Suprapubic skin (tissue), 4 donors: Measurements from ENCODE around the gene INHBA. TPM values are rescaled to one million over a fixed set of nuclear protein-coding genes. Genes with fewer than 3 reads are reported as not detected.

Experiments
- DNase-seq, 2 donors: peaks; one replicate each; pipeline ENCODE4 v3.0.0-alpha.2; 2019; ENCODE audit warnings: low spot score in 2 of 2
- H3K27ac ChIP-seq: fragments of 200-600 bp; sonication (generic); one replicate; pipeline ENCODE4 v1.5.1; 2019
- H3K27me3 ChIP-seq: fragments of 200-600 bp; sonication (generic); one replicate; pipeline ENCODE4 v1.5.1; 2019
- H3K36me3 ChIP-seq: fragments of 200-600 bp; sonication (generic); one replicate; pipeline ENCODE4 v1.5.1; 2019
- H3K4me1 ChIP-seq: fragments of 200-600 bp; sonication (generic); one replicate; pipeline ENCODE4 v1.5.1; 2019
- H3K4me3 ChIP-seq: fragments of 200-600 bp; sonication (generic); one replicate; pipeline ENCODE4 v1.5.1; 2019; ENCODE audit warnings: mild to moderate bottlenecking
- H3K9me3 ChIP-seq: fragments of 200-600 bp; sonication (generic); one replicate; pipeline ENCODE4 v1.5.1; 2019
- CTCF ChIP-seq, 2 donors: fragments of 200-600 bp in 1 of 2; fragments of 450-650 bp in 1 of 2; sonication (generic) in 1 of 2; IDR thresholded peaks; one replicate each; pipeline ENCODE4 v1.5.1; 2016 to 2019; ENCODE audit warnings: antibody characterized with exemption in 2 of 2, mild to moderate bottlenecking in 1 of 2, moderate library complexity in 1 of 2
- EP300 ChIP-seq: sonication (generic); formaldehyde crosslinking; IDR thresholded peaks from one replicate; pipeline ENCODE4 v1.6.1; 2017; ENCODE audit warnings: antibody characterized with exemption
- POLR2A ChIP-seq, 2 donors: fragments of 450-650 bp; IDR thresholded peaks; one replicate each; pipeline ENCODE4 v1.6.1; 2017; ENCODE audit warnings: antibody characterized with exemption in 2 of 2, mild to moderate bottlenecking in 2 of 2, moderate library complexity in 2 of 2
- POLR2AphosphoS5 ChIP-seq, 3 donors: sonication (generic); formaldehyde crosslinking; IDR thresholded peaks; one replicate each; pipeline ENCODE4 v1.6.1; 2017; ENCODE audit warnings: antibody characterized with exemption in 3 of 3
- WGBS: methylation state at CpG from one replicate; pipeline ENCODE4 v1.1.5; 2018; 5-methylcytosine and 5-hydroxymethylcytosine counted together
- total RNA-seq, 4 donors: library from RNA; depleted of rRNA; stranded (reverse); fragments of >200 nt; gene quantifications; one replicate each; pipeline ENCODE4 v1.1.0, GENCODE V29; 2016

The INHBA gene
- total RNA-seq, 4 donors from 2014 or later, result 0.87 to 3.7 (median 1.4) TPM

GRCh38 chr7:41652267-41652666, 50.6 kb downstream of the INHBA start:
- Histone ChIP-seq H3K9me3 (no peaks in the 10 kb centered on the region), H3K4me1 (no peaks in the 10 kb centered on the region), H3K27ac (no peak overlapping the region), H3K36me3 (no peaks in the 10 kb centered on the region), H3K4me3 (no peak overlapping the region), H3K27me3 (no peaks in the 10 kb centered on the region)
- 67% methylated on average over 1 of the region's 1 CpG for WGBS
- DNase-seq, result no peak
- no peak for TF ChIP-seq POLR2A (IDR thresholded peaks at IDR 0.05)
- TF ChIP-seq EP300, result no peak
- no peak for TF ChIP-seq POLR2AphosphoS5 (IDR thresholded peaks at IDR 0.05)
- TF ChIP-seq CTCF (IDR thresholded peaks at IDR 0.05), result no peak

GRCh38 chr7:41648501-41648900, 54.4 kb downstream of the INHBA start:
- H3K4me3 ChIP-seq, result no peak overlapping the region
- TF ChIP-seq CTCF (IDR thresholded peaks at IDR 0.05) (no peak), POLR2AphosphoS5 (IDR thresholded peaks at IDR 0.05) (no peak), POLR2A (IDR thresholded peaks at IDR 0.05) (no peak), EP300 (no peak)
- no peaks in the 10 kb centered on the region for H3K36me3 ChIP-seq
- no peaks in the 10 kb centered on the region for H3K4me1 ChIP-seq
- no peaks in the 10 kb centered on the region for H3K27me3 ChIP-seq
- no peak for DNase-seq
- H3K27ac ChIP-seq, result no peak overlapping the region
- no peaks in the 10 kb centered on the region for H3K9me3 ChIP-seq
- 24% methylated on average over 1 of the region's 1 CpG for WGBS

GRCh38 chr7:41643616-41644015, 59.3 kb downstream of the INHBA start:
- H3K4me1 ChIP-seq, result no peaks in the 10 kb centered on the region
- 47% methylated on average over 1 of the region's 1 CpG for WGBS

GRCh38 chr7:41641665-41642014, 61.2 kb downstream of the INHBA start:
- no peak for DNase-seq
- 92% methylated on average over 2 of the region's 2 CpGs for WGBS
- H3K27ac ChIP-seq, result no peak overlapping the region
- H3K4me1 ChIP-seq, result no peaks in the 10 kb centered on the region
- TF ChIP-seq EP300, result no peak
- no peak for TF ChIP-seq POLR2AphosphoS5 (IDR thresholded peaks at IDR 0.05)
- no peak for TF ChIP-seq CTCF (IDR thresholded peaks at IDR 0.05)
- TF ChIP-seq POLR2A (IDR thresholded peaks at IDR 0.05), result no peak
- no peak overlapping the region for H3K4me3 ChIP-seq
- H3K36me3 ChIP-seq, result no peaks in the 10 kb centered on the region
- H3K27me3 ChIP-seq, result no peaks in the 10 kb centered on the region
- no peaks in the 10 kb centered on the region for H3K9me3 ChIP-seq

More at GRCh38 chr7:41643616-41644015, 59.3 kb downstream of the INHBA start:
- DNase-seq, result no peak
- no peak overlapping the region for H3K27ac ChIP-seq
- H3K27me3 ChIP-seq, result no peaks in the 10 kb centered on the region
- H3K36me3 ChIP-seq, result no peaks in the 10 kb centered on the region
- no peak overlapping the region for H3K4me3 ChIP-seq
- TF ChIP-seq EP300 (no peak), CTCF (IDR thresholded peaks at IDR 0.05) (no peak), POLR2A (IDR thresholded peaks at IDR 0.05) (no peak), POLR2AphosphoS5 (IDR thresholded peaks at IDR 0.05) (no peak)
- no peaks in the 10 kb centered on the region for H3K9me3 ChIP-seq

GRCh38 chr7:41641011-41641664, 61.8 kb downstream of the INHBA start:
- H3K4me3 ChIP-seq, result no peak overlapping the region
- no peaks in the 10 kb centered on the region for H3K9me3 ChIP-seq
- WGBS, result 81% methylated on average over 6 of the region's 6 CpGs
- DNase-seq, result no peak
- no peaks in the 10 kb centered on the region for H3K36me3 ChIP-seq
- no peak overlapping the region for H3K27ac ChIP-seq
- H3K4me1 ChIP-seq, result no peaks in the 10 kb centered on the region
- H3K27me3 ChIP-seq, result no peaks in the 10 kb centered on the region
- no peak for TF ChIP-seq EP300
- no peak for TF ChIP-seq CTCF (IDR thresholded peaks at IDR 0.05)
- TF ChIP-seq POLR2AphosphoS5 (IDR thresholded peaks at IDR 0.05), result no peak
- TF ChIP-seq POLR2A (IDR thresholded peaks at IDR 0.05), result no peak
